ENCODE measurements around the gene ZCCHC18.

The ZCCHC18 gene

DNA sequence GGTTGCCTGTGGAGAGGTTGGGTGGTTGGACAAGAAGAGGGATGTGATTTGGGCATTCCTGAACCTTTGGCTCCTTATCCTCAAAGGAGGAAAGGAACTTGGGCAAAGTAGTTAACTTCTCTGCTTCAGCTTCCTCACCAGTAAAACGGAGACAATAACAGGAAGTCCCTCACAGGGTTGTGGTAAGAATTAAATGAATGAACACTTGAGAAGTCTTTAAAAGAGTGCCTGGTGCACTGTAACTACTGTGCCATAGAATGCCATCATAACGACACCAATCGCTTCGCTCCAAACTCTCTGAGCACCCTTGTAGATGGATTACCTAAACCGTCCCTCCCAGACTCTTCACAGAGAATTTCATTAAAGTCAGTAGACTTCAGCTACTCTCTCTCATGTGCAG lies 10.5 kb downstream of the ZCCHC18 start:
- TF ChIP-seq, protein P1, sequence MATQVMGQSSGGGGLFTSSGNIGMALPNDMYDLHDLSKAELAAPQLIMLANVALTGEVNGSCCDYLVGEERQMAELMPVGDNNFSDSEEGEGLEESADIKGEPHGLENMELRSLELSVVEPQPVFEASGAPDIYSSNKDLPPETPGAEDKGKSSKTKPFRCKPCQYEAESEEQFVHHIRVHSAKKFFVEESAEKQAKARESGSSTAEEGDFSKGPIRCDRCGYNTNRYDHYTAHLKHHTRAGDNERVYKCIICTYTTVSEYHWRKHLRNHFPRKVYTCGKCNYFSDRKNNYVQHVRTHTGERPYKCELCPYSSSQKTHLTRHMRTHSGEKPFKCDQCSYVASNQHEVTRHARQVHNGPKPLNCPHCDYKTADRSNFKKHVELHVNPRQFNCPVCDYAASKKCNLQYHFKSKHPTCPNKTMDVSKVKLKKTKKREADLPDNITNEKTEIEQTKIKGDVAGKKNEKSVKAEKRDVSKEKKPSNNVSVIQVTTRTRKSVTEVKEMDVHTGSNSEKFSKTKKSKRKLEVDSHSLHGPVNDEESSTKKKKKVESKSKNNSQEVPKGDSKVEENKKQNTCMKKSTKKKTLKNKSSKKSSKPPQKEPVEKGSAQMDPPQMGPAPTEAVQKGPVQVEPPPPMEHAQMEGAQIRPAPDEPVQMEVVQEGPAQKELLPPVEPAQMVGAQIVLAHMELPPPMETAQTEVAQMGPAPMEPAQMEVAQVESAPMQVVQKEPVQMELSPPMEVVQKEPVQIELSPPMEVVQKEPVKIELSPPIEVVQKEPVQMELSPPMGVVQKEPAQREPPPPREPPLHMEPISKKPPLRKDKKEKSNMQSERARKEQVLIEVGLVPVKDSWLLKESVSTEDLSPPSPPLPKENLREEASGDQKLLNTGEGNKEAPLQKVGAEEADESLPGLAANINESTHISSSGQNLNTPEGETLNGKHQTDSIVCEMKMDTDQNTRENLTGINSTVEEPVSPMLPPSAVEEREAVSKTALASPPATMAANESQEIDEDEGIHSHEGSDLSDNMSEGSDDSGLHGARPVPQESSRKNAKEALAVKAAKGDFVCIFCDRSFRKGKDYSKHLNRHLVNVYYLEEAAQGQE (IDR thresholded peaks at IDR 0.05; ENCODE audit: insufficient read depth in 1 of 2, low read depth in 2 of 2, low read length in 2 of 2): no peak
- no peak for TF ChIP-seq POLR2AphosphoS5 (IDR thresholded peaks at IDR 0.05; ENCODE audit: low read depth, low read length)
- no peak for TF ChIP-seq TAF1 (IDR thresholded peaks at IDR 0.05; ENCODE audit: borderline replicate concordance, insufficient read depth, low read length)
- no peak for TF ChIP-seq SIN3A (IDR thresholded peaks at IDR 0.05; ENCODE audit: borderline replicate concordance, insufficient read depth, low read length)
- TF ChIP-seq FOXP2 (optimal IDR thresholded peaks at IDR 0.05; ENCODE audit: borderline replicate concordance, extremely low read depth, extremely low read length, insufficient read depth): no peak

DNA sequence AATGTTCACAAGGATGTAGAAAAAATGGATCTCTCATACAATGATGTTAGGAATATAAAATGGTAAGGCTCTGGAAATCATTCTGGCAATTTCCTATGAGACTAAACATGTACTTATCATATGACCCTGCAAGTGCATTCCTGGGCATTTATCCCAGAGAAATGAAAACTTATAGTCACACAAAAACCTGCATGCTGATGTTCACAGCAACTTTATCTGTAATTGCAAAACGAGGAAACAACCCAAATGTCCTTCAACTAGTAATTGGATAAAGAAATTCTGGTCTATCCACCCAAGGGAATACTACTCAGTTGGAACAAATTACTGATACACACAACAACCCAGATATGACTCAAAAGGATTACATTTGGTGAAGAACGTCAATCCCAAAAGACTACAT lies 14.5 kb downstream of the ZCCHC18 start:
- TF ChIP-seq SIN3A (IDR thresholded peaks at IDR 0.05; ENCODE audit: borderline replicate concordance, insufficient read depth, low read length) (no peak), FOXP2 (optimal IDR thresholded peaks at IDR 0.05; ENCODE audit: borderline replicate concordance, extremely low read depth, extremely low read length, insufficient read depth) (no peak), POLR2AphosphoS5 (IDR thresholded peaks at IDR 0.05; ENCODE audit: low read depth, low read length) (no peak), TAF1 (IDR thresholded peaks at IDR 0.05; ENCODE audit: borderline replicate concordance, insufficient read depth, low read length) (no peak)
- TF ChIP-seq, protein P1 (IDR thresholded peaks at IDR 0.05; ENCODE audit: insufficient read depth in 1 of 2, low read depth in 2 of 2, low read length in 2 of 2): no peak

DNA sequence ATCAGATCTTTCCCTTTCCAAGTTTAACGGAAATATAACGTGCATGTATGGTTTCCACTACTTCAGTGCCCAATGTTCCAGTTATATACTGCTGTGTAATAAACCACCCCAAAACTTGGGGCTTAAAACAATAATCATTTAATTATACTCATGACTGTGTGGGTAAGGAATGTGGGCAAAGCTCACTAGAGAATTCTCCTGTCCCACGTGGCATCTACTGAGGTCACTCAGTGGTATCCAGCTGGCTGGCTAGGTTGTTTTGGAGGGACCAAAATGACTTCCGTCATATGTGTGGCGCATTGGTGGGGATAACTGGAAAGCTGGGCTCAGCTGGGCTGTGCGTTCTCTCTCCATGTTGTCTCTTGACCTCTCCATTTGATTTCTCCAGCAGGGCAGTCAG lies 18.5 kb downstream of the ZCCHC18 start:
- no peak for TF ChIP-seq TAF1 (IDR thresholded peaks at IDR 0.05; ENCODE audit: borderline replicate concordance, insufficient read depth, low read length)
- no peak for TF ChIP-seq POLR2AphosphoS5 (IDR thresholded peaks at IDR 0.05; ENCODE audit: low read depth, low read length)
- no peak for TF ChIP-seq FOXP2 (optimal IDR thresholded peaks at IDR 0.05; ENCODE audit: borderline replicate concordance, extremely low read depth, extremely low read length, insufficient read depth)
- TF ChIP-seq SIN3A (IDR thresholded peaks at IDR 0.05; ENCODE audit: borderline replicate concordance, insufficient read depth, low read length): no peak
- TF ChIP-seq, protein P1 (IDR thresholded peaks at IDR 0.05; ENCODE audit: insufficient read depth in 1 of 2, low read depth in 2 of 2, low read length in 2 of 2): no peak

DNA sequence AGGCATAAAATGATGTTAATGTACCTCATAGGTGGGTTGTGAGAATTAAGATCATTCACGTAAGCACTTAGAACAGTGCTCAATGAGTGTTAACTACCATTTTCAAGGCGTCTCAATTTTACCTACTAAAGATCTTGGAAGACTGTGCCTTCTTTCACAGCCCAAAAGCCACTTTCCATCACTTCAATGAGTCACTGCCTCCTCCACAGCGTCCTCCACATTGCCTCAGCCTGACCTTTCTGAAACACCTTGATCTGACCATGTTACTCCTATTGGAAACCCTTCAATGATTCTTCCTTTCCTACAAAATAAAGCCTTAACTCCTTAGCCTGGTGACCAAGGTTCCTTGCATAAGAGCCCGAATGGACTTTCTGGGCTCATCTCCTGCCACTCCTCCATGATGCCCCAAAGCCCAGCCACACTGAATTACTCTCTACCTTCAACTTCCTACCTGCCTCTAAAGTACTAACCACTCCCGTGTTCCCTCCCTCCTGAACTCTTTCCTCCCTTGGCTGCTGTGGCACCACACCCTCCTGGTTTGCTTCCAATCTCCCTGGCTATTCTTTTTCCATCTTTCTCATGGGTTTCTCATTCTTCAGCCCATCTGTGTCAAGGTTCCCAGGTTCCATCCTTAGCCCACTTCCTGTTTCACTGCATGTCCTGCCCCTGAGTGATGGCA lies 22.4 kb downstream of the ZCCHC18 start:
- TF ChIP-seq, protein P1 (IDR thresholded peaks at IDR 0.05; ENCODE audit: insufficient read depth in 1 of 2, low read depth in 2 of 2, low read length in 2 of 2): no peak
- TF ChIP-seq TAF1 (IDR thresholded peaks at IDR 0.05; ENCODE audit: borderline replicate concordance, insufficient read depth, low read length): no peak
- no peak for TF ChIP-seq FOXP2 (optimal IDR thresholded peaks at IDR 0.05; ENCODE audit: borderline replicate concordance, extremely low read depth, extremely low read length, insufficient read depth)

DNA sequence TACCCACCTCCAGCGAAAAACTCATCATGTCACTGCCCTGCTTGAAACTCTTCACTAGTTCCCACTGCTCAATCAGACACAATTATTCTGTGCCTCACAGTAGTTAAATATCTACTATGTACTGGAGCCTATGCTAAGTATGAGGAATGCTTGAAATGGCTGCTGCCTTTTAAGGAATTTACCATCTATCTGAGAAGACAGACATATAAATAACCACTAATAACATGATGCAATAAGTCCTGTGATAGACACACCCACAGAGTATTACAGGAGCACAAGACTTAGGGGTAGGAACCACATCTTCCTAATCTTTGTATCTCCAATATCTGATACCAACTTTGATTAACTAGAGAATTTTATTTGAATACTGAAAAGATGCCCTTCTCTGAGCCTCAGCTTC lies 23.4 kb downstream of the ZCCHC18 start:
- TF ChIP-seq SIN3A (IDR thresholded peaks at IDR 0.05; ENCODE audit: borderline replicate concordance, insufficient read depth, low read length) (no peak), POLR2AphosphoS5 (IDR thresholded peaks at IDR 0.05; ENCODE audit: low read depth, low read length) (no peak), TAF1 (IDR thresholded peaks at IDR 0.05; ENCODE audit: borderline replicate concordance, insufficient read depth, low read length) (no peak), FOXP2 (optimal IDR thresholded peaks at IDR 0.05; ENCODE audit: borderline replicate concordance, extremely low read depth, extremely low read length, insufficient read depth) (no peak)
- TF ChIP-seq, protein P1 (IDR thresholded peaks at IDR 0.05; ENCODE audit: insufficient read depth in 1 of 2, low read depth in 2 of 2, low read length in 2 of 2): no peak
